ENCODE data around the gene METTL22.

DNA sequence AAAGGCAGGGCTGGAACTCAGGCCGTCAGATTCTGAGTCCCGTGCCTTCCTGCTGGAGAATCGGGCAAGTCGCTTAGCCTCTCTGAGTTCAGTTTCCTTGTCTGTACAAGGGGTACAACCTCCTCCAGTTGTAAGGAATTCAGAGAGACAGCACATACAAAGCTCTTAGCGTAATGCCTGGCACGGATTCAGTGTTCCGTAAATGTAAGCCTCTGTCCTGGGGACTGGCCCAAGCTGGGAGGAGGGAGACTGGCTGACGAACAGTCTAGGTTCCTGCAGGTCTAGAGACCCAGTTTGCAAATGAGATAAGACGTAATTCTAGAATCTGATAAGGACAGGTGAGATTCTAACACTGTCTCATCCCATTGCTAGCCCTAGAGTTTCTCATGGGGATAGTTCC is 9.9 kb downstream of the METTL22 start:
- TF ChIP-seq CTCF (IDR thresholded peaks at IDR 0.05) = no peak
- TF ChIP-seq ZFX (IDR thresholded peaks at IDR 0.05; ENCODE audit: borderline replicate concordance) = no peak

All from 22Rv1 (cell line).